GM23338 (cell line): ENCODE data around the gene PPM1F. TPM values are rescaled to one million over a fixed set of nuclear protein-coding genes. Genes with fewer than 3 reads are reported as not detected.

ENCODE experiments used
- ATAC-seq: fragments of 200-7000 bp; cut with Tn5 transposase; 3 replicates; pipeline ENCODE4 v1.9.1; 2020
- DNase-seq: peaks from one replicate; pipeline ENCODE4 v3.0.0-alpha.2; 2015; ENCODE audit warnings: low spot score
- H2AFZ ChIP-seq: fragments of 200-600 bp; sonication (generic); 2 replicates; pipeline ENCODE4 v1.8.0; 2016; ENCODE audit warnings: antibody characterized with exemption, mild to moderate bottlenecking, moderate library complexity
- H3F3A ChIP-seq: fragments of 200-600 bp; sonication (generic); replicated peaks from 2 replicates; pipeline ENCODE4 v1.8.0; 2017; ENCODE audit warnings: antibody characterized with exemption, mixed run types, low read depth
- H3K27ac ChIP-seq: fragments of 200-600 bp; sonication (generic); 2 replicates; pipeline ENCODE4 v1.6.1; 2016; ENCODE audit warnings: low read depth
- H3K27me3 ChIP-seq: fragments of 200-600 bp; sonication (generic); 2 replicates; pipeline ENCODE4 v1.8.0; 2016; ENCODE audit warnings: mild to moderate bottlenecking, mixed run types, moderate library complexity; ENCODE audit not compliant: insufficient read depth
- H3K36me3 ChIP-seq: fragments of 200-600 bp; sonication (generic); 2 replicates; pipeline ENCODE4 v1.8.0; 2016; ENCODE audit warnings: mild to moderate bottlenecking; ENCODE audit not compliant: insufficient read depth
- H3K4me1 ChIP-seq: fragments of 200-600 bp; sonication (generic); 2 replicates; pipeline ENCODE4 v1.8.0; 2016; ENCODE audit warnings: mild to moderate bottlenecking, moderate library complexity; ENCODE audit not compliant: insufficient read depth
- H3K4me2 ChIP-seq: fragments of 200-600 bp; sonication (generic); 2 replicates; pipeline ENCODE4 v1.7.1; 2017; ENCODE audit warnings: mixed run types
- H3K4me3 ChIP-seq: fragments of 200-600 bp; sonication (generic); 2 replicates; pipeline ENCODE4 v1.6.1; 2016; ENCODE audit warnings: mixed run types
- H3K79me2 ChIP-seq: fragments of 200-600 bp; sonication (generic); replicated peaks from 2 replicates; pipeline ENCODE4 v1.8.0; 2017; ENCODE audit warnings: mild to moderate bottlenecking; ENCODE audit not compliant: insufficient read depth
- H3K9me2 ChIP-seq: fragments of 200-600 bp; sonication (generic); 2 replicates; pipeline ENCODE4 v1.8.0; 2017; ENCODE audit not compliant: insufficient read depth
- H4K20me1 ChIP-seq: fragments of 200-600 bp; sonication (generic); replicated peaks from 2 replicates; pipeline ENCODE4 v1.8.0; 2017; ENCODE audit warnings: mild to moderate bottlenecking; ENCODE audit not compliant: insufficient read depth
- H3K27ac Mint-ChIP-seq: 2 replicates; pipeline ENCODE4 v1.8.0; 2020; ENCODE audit warnings: inconsistent platforms, mild to moderate bottlenecking, moderate library complexity, mixed read lengths
- H3K27me3 Mint-ChIP-seq: 3 replicates; pipeline ENCODE4 v1.8.0; 2022; ENCODE audit warnings: low read depth, mild to moderate bottlenecking, moderate library complexity, mixed read lengths, inconsistent platforms; ENCODE audit not compliant: insufficient read depth, poor library complexity
- H3K36me3 Mint-ChIP-seq: 3 replicates; pipeline ENCODE4 v1.8.0; 2021; ENCODE audit warnings: low read depth, mild to moderate bottlenecking, inconsistent platforms, moderate library complexity, mixed read lengths
- H3K4me1 Mint-ChIP-seq: 3 replicates; pipeline ENCODE4 v1.8.0; 2020; ENCODE audit warnings: mild to moderate bottlenecking, inconsistent platforms, mixed read lengths
- H3K4me3 Mint-ChIP-seq: 3 replicates; pipeline ENCODE4 v1.8.0; 2021; ENCODE audit warnings: moderate library complexity, mild to moderate bottlenecking, inconsistent platforms, mixed read lengths
- H3K9me3 Mint-ChIP-seq: 3 replicates; pipeline ENCODE4 v1.8.0; 2020; ENCODE audit warnings: moderate library complexity, mild to moderate bottlenecking, inconsistent platforms, mixed read lengths
- CREB1 ChIP-seq: fragments of 250-450 bp; sonication (Bioruptor Pico); IDR thresholded peaks from 2 replicates; pipeline ENCODE4 v1.5.0; 2020; ENCODE audit warnings: low read depth, mild to moderate bottlenecking, moderate library complexity
- EZH2 ChIP-seq: fragments of 200-600 bp; sonication (generic); IDR thresholded peaks from one replicate; pipeline ENCODE4 v1.8.0; 2017; ENCODE audit warnings: antibody characterized with exemption, mild to moderate bottlenecking, low read depth; ENCODE audit not compliant: unreplicated experiment
- EZH2phosphoT487 ChIP-seq: fragments of 200-600 bp; sonication (generic); IDR thresholded peaks from one replicate; pipeline ENCODE4 v1.8.1; 2018; ENCODE audit warnings: antibody characterized with exemption; ENCODE audit not compliant: unreplicated experiment
- JUNB ChIP-seq: IDR thresholded peaks from one replicate; pipeline ENCODE4 v1.6.1; 2016; ENCODE audit warnings: antibody characterized with exemption; ENCODE audit not compliant: unreplicated experiment
- NANOG ChIP-seq: IDR thresholded peaks from 2 replicates; pipeline ENCODE4 v1.6.1; 2016; ENCODE audit warnings: antibody characterized with exemption, borderline replicate concordance
- POLR2AphosphoS5 ChIP-seq: IDR thresholded peaks from 2 replicates; pipeline ENCODE4 v1.6.1; 2016; ENCODE audit warnings: antibody characterized with exemption, low read depth
- STAT1 ChIP-seq: IDR thresholded peaks from one replicate; pipeline ENCODE4 v1.6.1; 2016; ENCODE audit warnings: antibody characterized with exemption; ENCODE audit not compliant: unreplicated experiment
- ZNF114 ChIP-seq: fragments of 250-450 bp; sonication (Bioruptor Pico); IDR thresholded peaks from 2 replicates; pipeline ENCODE4 v1.5.0; 2020; ENCODE audit warnings: mild to moderate bottlenecking, moderate library complexity
- ZNF331 ChIP-seq: fragments of 250-450 bp; sonication (Bioruptor Pico); IDR thresholded peaks from 2 replicates; pipeline ENCODE4 v1.5.0; 2020; ENCODE audit warnings: low read depth, mild to moderate bottlenecking, moderate library complexity
- polyA plus RNA-seq: library from polyadenylated mRNA; unstranded; fragments of >200 nt; fragmentation: Nextera tagmentation; extraction: Ambion mirVana; gene quantifications from 2 replicates; pipeline ENCODE4 v1.2.1, GENCODE V29; 2016
- total RNA-seq: library from RNA; depleted of rRNA; stranded (reverse); fragments of >200 nt; shearing (Covaris generic); gene quantifications from 2 replicates; pipeline ENCODE4 v1.2.3, GENCODE V29; 2014
- TF ChIP-seq, protein P1 (sequence below): fragments of 250-450 bp; sonication (Bioruptor Pico); IDR thresholded peaks from 2 replicates; pipeline ENCODE4 v1.5.0; 2020; ENCODE audit warnings: mild to moderate bottlenecking, moderate library complexity
- TF ChIP-seq, protein P2 (sequence below): IDR thresholded peaks from one replicate; pipeline ENCODE4 v1.6.1; 2018; ENCODE audit warnings: antibody characterized with exemption; ENCODE audit not compliant: unreplicated experiment
- TF ChIP-seq, protein P3 (sequence below), 2 experiments: fragments of 200-600 bp in 1 of 2; sonication (generic) in 1 of 2; conservative IDR thresholded peaks; 2 replicates each; pipeline versions ENCODE4 v1.5.1 to v1.6.1; 2016 to 2017; ENCODE audit warnings: antibody characterized with exemption in 2 of 2, low read depth in 2 of 2, mild to moderate bottlenecking in 2 of 2, moderate library complexity in 1 of 2
- TF ChIP-seq, protein P4 (sequence below): IDR thresholded peaks from 2 replicates; pipeline ENCODE4 v1.6.1; 2016; ENCODE audit warnings: antibody characterized with exemption

The PPM1F gene
- total and polyA plus RNA-seq, 2 experiments from 2014 or later, result 7.1 to 29.3 TPM

DNA sequence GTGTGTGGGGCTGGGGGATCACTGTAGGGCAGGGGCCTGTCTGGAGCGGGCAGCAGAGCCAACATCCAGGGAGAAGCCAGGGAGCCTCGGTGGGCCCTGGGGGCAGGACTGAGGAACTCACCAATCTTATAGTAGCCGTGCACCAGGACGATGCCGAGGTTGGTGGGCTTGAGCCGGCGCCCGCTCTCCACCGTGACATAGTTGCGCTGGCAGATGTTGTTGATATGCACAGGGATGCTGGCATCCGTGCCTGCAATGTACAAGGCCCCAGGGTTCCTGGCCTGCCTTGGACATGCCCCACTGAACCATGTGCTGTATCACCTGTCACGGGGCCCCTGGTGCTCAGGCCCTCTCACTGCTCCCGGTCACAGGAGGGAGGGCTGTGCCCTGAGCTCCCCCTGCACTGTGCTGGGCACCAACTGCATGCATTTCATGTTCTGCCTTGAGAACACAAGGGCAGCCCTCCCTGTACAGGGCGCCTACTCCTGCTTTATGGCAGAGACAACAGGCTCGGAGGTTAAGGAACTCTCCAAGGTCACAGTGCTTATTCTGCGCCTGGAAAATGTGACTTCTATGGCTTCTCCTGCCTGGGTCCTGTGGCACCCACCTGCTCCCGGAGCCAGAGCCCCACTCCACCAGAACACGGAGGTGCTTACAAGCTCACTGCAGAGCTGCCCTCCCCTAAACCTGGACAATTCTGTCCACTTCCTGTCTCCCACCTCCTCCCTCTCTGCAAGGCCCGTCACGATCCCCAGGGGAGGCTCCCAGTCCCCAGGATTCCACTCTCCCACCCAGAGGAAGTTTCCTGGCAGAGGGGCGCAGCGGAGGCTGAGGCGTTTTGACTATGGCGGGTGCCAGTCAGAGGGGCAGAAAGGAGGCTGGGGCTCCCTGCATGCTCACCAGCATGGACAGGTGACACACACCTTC lies 7.8 kb upstream of the PPM1F start:
- DNase-seq, result no peak
- H3K79me2 ChIP-seq, result no peaks in the 10 kb centered on the region
- no peak overlapping the region for H3K4me2 ChIP-seq
- no peak overlapping the region for H2AFZ ChIP-seq
- no peaks in the 10 kb centered on the region for H3K4me1 ChIP-seq
- H4K20me1 ChIP-seq, result peaks cover 5% of the 10 kb centered on the region; the same call in 1 of the 2 replicates
- H3K27me3 ChIP-seq, result peaks cover 8% of the 10 kb centered on the region; the same call in 1 of the 2 replicates
- no peak overlapping the region for H3K4me3 ChIP-seq
- no peaks in the 10 kb centered on the region for H3K36me3 ChIP-seq
- no peak for ATAC-seq
- no peaks in the 10 kb centered on the region for H3K9me2 ChIP-seq
- H3K9me3 Mint-ChIP-seq, result peaks cover 4% of the 10 kb centered on the region; the same call in 2 of the 3 replicates
- H3K27ac Mint-ChIP-seq, result no peak overlapping the region
- H3K4me3 Mint-ChIP-seq, result no peak overlapping the region
- H3K27me3 Mint-ChIP-seq, result peaks cover 11% of the 10 kb centered on the region
- H3F3A ChIP-seq, result no peaks in the 10 kb centered on the region
- no peak overlapping the region for H3K27ac ChIP-seq
- no peaks in the 10 kb centered on the region for H3K4me1 Mint-ChIP-seq
- TF ChIP-seq EZH2, result no peak
- no peak for TF ChIP-seq ZNF331 (CRISPR knock-in tag)
- TF ChIP-seq, protein P1, sequence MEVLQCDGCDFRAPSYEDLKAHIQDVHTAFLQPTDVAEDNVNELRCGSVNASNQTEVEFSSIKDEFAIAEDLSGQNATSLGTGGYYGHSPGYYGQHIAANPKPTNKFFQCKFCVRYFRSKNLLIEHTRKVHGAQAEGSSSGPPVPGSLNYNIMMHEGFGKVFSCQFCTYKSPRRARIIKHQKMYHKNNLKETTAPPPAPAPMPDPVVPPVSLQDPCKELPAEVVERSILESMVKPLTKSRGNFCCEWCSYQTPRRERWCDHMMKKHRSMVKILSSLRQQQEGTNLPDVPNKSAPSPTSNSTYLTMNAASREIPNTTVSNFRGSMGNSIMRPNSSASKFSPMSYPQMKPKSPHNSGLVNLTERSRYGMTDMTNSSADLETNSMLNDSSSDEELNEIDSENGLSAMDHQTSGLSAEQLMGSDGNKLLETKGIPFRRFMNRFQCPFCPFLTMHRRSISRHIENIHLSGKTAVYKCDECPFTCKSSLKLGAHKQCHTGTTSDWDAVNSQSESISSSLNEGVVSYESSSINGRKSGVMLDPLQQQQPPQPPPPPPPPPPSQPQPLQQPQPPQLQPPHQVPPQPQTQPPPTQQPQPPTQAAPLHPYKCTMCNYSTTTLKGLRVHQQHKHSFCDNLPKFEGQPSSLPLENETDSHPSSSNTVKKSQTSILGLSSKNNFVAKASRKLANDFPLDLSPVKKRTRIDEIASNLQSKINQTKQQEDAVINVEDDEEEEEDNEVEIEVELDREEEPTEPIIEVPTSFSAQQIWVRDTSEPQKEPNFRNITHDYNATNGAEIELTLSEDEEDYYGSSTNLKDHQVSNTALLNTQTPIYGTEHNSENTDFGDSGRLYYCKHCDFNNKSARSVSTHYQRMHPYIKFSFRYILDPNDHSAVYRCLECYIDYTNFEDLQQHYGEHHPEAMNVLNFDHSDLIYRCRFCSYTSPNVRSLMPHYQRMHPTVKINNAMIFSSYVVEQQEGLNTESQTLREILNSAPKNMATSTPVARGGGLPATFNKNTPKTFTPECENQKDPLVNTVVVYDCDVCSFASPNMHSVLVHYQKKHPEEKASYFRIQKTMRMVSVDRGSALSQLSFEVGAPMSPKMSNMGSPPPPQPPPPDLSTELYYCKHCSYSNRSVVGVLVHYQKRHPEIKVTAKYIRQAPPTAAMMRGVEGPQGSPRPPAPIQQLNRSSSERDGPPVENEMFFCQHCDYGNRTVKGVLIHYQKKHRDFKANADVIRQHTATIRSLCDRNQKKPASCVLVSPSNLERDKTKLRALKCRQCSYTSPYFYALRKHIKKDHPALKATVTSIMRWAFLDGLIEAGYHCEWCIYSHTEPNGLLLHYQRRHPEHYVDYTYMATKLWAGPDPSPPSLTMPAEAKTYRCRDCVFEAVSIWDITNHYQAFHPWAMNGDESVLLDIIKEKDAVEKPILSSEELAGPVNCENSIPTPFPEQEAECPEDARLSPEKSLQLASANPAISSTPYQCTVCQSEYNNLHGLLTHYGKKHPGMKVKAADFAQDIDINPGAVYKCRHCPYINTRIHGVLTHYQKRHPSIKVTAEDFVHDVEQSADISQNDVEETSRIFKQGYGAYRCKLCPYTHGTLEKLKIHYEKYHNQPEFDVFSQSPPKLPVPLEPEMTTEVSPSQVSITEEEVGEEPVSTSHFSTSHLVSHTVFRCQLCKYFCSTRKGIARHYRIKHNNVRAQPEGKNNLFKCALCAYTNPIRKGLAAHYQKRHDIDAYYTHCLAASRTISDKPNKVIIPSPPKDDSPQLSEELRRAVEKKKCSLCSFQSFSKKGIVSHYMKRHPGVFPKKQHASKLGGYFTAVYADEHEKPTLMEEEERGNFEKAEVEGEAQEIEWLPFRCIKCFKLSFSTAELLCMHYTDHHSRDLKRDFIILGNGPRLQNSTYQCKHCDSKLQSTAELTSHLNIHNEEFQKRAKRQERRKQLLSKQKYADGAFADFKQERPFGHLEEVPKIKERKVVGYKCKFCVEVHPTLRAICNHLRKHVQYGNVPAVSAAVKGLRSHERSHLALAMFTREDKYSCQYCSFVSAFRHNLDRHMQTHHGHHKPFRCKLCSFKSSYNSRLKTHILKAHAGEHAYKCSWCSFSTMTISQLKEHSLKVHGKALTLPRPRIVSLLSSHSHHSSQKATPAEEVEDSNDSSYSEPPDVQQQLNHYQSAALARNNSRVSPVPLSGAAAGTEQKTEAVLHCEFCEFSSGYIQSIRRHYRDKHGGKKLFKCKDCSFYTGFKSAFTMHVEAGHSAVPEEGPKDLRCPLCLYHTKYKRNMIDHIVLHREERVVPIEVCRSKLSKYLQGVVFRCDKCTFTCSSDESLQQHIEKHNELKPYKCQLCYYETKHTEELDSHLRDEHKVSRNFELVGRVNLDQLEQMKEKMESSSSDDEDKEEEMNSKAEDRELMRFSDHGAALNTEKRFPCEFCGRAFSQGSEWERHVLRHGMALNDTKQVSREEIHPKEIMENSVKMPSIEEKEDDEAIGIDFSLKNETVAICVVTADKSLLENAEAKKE (CRISPR knock-in tag), result no peak
- TF ChIP-seq, protein P2, sequence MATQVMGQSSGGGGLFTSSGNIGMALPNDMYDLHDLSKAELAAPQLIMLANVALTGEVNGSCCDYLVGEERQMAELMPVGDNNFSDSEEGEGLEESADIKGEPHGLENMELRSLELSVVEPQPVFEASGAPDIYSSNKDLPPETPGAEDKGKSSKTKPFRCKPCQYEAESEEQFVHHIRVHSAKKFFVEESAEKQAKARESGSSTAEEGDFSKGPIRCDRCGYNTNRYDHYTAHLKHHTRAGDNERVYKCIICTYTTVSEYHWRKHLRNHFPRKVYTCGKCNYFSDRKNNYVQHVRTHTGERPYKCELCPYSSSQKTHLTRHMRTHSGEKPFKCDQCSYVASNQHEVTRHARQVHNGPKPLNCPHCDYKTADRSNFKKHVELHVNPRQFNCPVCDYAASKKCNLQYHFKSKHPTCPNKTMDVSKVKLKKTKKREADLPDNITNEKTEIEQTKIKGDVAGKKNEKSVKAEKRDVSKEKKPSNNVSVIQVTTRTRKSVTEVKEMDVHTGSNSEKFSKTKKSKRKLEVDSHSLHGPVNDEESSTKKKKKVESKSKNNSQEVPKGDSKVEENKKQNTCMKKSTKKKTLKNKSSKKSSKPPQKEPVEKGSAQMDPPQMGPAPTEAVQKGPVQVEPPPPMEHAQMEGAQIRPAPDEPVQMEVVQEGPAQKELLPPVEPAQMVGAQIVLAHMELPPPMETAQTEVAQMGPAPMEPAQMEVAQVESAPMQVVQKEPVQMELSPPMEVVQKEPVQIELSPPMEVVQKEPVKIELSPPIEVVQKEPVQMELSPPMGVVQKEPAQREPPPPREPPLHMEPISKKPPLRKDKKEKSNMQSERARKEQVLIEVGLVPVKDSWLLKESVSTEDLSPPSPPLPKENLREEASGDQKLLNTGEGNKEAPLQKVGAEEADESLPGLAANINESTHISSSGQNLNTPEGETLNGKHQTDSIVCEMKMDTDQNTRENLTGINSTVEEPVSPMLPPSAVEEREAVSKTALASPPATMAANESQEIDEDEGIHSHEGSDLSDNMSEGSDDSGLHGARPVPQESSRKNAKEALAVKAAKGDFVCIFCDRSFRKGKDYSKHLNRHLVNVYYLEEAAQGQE, result no peak
- TF ChIP-seq POLR2AphosphoS5, result no peak
- TF ChIP-seq CREB1 (CRISPR knock-in tag), result no peak
- TF ChIP-seq STAT1, result no peak
- no peak for TF ChIP-seq NANOG
- TF ChIP-seq, protein P3, sequence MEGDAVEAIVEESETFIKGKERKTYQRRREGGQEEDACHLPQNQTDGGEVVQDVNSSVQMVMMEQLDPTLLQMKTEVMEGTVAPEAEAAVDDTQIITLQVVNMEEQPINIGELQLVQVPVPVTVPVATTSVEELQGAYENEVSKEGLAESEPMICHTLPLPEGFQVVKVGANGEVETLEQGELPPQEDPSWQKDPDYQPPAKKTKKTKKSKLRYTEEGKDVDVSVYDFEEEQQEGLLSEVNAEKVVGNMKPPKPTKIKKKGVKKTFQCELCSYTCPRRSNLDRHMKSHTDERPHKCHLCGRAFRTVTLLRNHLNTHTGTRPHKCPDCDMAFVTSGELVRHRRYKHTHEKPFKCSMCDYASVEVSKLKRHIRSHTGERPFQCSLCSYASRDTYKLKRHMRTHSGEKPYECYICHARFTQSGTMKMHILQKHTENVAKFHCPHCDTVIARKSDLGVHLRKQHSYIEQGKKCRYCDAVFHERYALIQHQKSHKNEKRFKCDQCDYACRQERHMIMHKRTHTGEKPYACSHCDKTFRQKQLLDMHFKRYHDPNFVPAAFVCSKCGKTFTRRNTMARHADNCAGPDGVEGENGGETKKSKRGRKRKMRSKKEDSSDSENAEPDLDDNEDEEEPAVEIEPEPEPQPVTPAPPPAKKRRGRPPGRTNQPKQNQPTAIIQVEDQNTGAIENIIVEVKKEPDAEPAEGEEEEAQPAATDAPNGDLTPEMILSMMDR (conservative IDR thresholded peaks at IDR 0.05; ENCODE audit: low read depth in 2 of 2), result no peak
- no peak for TF ChIP-seq JUNB
- TF ChIP-seq, protein P4, sequence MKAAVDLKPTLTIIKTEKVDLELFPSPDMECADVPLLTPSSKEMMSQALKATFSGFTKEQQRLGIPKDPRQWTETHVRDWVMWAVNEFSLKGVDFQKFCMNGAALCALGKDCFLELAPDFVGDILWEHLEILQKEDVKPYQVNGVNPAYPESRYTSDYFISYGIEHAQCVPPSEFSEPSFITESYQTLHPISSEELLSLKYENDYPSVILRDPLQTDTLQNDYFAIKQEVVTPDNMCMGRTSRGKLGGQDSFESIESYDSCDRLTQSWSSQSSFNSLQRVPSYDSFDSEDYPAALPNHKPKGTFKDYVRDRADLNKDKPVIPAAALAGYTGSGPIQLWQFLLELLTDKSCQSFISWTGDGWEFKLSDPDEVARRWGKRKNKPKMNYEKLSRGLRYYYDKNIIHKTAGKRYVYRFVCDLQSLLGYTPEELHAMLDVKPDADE, result no peak
- no peak for TF ChIP-seq EZH2phosphoT487
- no peak for TF ChIP-seq ZNF114
- H3K36me3 Mint-ChIP-seq, result peaks cover 50% of the 10 kb centered on the region
